Progenitor cell of endocrine pancreas (in vitro differentiated cells): ENCODE data around the gene C1orf174. TPM values are rescaled to one million over a fixed set of nuclear protein-coding genes. Genes with fewer than 3 reads are reported as not detected.

Source experiments
- DNase-seq: peaks from one replicate; pipeline ENCODE4 v3.0.0; 2021; ENCODE audit warnings: low spot score; ENCODE audit not compliant: unreplicated experiment
- H3K27ac Mint-ChIP-seq: 2 replicates; pipeline ENCODE4 v1.8.0; 2021; ENCODE audit warnings: mild to moderate bottlenecking, moderate library complexity, mixed read lengths
- H3K27me3 Mint-ChIP-seq: 2 replicates; pipeline ENCODE4 v1.8.0; 2021; ENCODE audit warnings: mixed read lengths
- H3K36me3 Mint-ChIP-seq: 2 replicates; pipeline ENCODE4 v1.8.0; 2022; ENCODE audit warnings: mixed read lengths; ENCODE audit not compliant: insufficient read depth
- H3K4me1 Mint-ChIP-seq: 2 replicates; pipeline ENCODE4 v1.8.0; 2021; ENCODE audit warnings: low read depth, mixed read lengths
- H3K4me3 Mint-ChIP-seq: 2 replicates; pipeline ENCODE4 v1.8.0; 2021; ENCODE audit warnings: low read depth, mild to moderate bottlenecking, moderate library complexity, mixed read lengths
- H3K9me3 Mint-ChIP-seq: 2 replicates; pipeline ENCODE4 v1.8.0; 2021; ENCODE audit warnings: low read depth, mixed read lengths
- total RNA-seq: library from RNA; stranded (reverse); gene quantifications from 2 replicates; pipeline ENCODE4 v1.2.1, GENCODE V29; 2021
- TF ChIP-seq, protein P1 (sequence below): fragments of 200-600 bp; sonication (generic); IDR thresholded peaks from one replicate; pipeline ENCODE4 v1.5.0; 2021; ENCODE audit warnings: antibody characterized with exemption, mild to moderate bottlenecking; ENCODE audit not compliant: unreplicated experiment

The C1orf174 gene
- total RNA-seq, 1 donor from 2014 or later: 26.9 TPM

DNA sequence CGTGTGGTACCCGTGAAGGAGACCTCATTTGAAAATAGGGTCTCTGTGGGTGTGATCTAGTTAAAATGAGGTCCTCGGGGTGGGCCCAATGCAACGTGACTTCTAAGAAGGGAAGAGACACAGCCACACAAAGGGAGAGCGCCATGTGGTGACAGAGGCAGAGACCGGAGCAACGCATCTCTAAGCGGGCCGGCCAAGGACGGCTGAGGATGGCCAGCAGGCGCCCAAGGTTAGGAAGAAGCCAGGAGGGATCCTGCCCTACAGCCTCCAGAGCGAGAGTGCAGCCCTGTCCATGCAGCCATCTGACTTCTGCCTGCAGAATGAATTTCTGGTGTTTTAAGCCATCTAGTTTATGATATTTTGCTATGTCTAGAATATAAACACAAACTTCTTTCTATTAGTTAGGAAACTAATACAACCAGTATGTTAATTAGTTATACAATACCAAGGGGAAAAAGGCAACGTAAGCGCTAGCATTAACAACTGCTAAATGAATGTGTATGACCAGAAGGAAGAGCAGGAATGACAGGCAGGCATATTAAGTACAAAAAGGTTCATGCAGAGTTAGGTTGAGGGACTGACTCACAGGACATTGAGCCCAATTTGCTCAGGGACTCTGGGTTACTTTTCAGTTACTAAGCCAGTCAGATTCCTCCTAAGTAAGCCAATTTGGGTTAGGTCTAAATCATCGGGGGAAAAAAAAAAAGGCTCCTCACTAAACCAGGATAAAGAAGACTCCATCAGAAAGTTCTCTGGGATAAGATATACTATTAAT, 47.2 kb downstream of the C1orf174 start:
- Mint-ChIP-seq H3K27ac (no peak overlapping the region), H3K4me3 (no peak overlapping the region), H3K9me3 (no peaks in the 10 kb centered on the region), H3K36me3 (peaks cover 6% of the 10 kb centered on the region), H3K4me1 (peaks cover 9% of the 10 kb centered on the region), H3K27me3 (no peaks in the 10 kb centered on the region)
- no peak for DNase-seq
- TF ChIP-seq, protein P1, sequence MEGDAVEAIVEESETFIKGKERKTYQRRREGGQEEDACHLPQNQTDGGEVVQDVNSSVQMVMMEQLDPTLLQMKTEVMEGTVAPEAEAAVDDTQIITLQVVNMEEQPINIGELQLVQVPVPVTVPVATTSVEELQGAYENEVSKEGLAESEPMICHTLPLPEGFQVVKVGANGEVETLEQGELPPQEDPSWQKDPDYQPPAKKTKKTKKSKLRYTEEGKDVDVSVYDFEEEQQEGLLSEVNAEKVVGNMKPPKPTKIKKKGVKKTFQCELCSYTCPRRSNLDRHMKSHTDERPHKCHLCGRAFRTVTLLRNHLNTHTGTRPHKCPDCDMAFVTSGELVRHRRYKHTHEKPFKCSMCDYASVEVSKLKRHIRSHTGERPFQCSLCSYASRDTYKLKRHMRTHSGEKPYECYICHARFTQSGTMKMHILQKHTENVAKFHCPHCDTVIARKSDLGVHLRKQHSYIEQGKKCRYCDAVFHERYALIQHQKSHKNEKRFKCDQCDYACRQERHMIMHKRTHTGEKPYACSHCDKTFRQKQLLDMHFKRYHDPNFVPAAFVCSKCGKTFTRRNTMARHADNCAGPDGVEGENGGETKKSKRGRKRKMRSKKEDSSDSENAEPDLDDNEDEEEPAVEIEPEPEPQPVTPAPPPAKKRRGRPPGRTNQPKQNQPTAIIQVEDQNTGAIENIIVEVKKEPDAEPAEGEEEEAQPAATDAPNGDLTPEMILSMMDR: no peak

DNA sequence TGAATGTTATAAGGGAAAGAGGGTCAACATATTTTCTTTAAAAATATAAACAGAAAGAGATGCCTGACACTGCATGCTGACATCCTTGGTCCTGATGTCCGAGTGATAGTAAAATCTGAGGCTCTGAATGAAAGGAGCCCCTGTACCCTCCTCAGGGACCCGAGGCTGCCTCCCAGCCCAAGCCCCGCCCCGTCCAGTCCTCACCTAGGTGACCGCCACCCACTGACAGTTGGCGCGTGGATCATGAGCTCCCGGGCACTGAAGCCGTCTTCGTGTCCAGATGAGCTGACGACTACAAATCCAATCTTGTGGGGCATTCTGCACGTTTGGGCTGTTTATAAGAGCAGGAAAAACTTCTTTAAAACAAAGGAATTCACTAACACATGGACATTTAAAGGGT, 48.0 kb downstream of the C1orf174 start:
- TF ChIP-seq, protein P1: no peak
- Mint-ChIP-seq H3K27ac (no peak overlapping the region), H3K27me3 (no peaks in the 10 kb centered on the region), H3K4me3 (no peak overlapping the region), H3K4me1 (peaks cover 7% of the 10 kb centered on the region), H3K36me3 (peaks cover 7% of the 10 kb centered on the region), H3K9me3 (no peaks in the 10 kb centered on the region)
- no peak for DNase-seq

DNA sequence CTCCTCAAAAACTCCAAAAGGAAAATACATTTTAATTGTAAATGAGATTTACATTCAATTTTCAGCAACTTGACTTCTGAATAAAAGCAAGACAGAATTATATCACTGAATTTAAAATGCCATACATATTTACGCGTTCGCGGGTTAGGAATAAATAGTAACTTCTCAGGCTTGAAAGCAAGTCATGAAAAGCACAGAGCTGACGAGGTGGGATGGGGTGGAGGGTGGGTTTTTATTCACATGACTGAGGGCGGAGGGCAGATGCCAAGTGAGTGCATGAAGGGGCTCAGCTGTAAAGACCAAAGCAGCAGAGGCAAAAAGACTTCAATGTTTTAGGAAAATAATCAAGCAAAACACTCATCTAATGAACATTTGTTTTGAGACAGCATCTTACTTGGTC, 48.8 kb downstream of the C1orf174 start:
- no peaks in the 10 kb centered on the region for H3K27me3 Mint-ChIP-seq
- TF ChIP-seq, protein P1: no peak
- no peak for DNase-seq
- H3K27ac Mint-ChIP-seq: no peak overlapping the region
- H3K36me3 Mint-ChIP-seq: peaks cover 11% of the 10 kb centered on the region
- no peaks in the 10 kb centered on the region for H3K9me3 Mint-ChIP-seq
- peaks cover 8% of the 10 kb centered on the region for H3K4me1 Mint-ChIP-seq
- no peak overlapping the region for H3K4me3 Mint-ChIP-seq

DNA sequence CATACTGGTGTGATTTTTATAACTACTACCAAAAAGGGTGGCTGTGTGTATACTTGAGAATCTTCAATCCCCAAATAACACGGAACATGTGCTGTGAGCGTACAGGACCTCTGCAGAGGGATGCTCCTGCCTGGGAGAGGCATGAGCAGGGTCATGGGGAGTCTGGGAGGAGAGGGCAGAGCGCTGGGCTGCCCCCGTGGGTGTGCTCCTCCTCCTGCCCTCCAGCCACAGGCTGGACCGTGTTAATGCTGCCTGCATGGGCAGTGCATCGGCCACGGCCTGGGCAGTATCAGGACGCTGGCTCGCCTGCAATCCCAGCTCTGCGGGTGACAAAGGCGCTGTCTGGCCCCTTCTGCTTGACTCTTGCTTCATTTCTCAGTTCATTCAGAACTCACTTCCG, 49.2 kb downstream of the C1orf174 start:
- H3K27me3 Mint-ChIP-seq: no peaks in the 10 kb centered on the region
- no peaks in the 10 kb centered on the region for H3K9me3 Mint-ChIP-seq
- no peak overlapping the region for H3K27ac Mint-ChIP-seq
- H3K4me3 Mint-ChIP-seq: no peak overlapping the region
- peaks cover 11% of the 10 kb centered on the region for H3K36me3 Mint-ChIP-seq
- no peak for DNase-seq
- H3K4me1 Mint-ChIP-seq: peaks cover 3% of the 10 kb centered on the region
- TF ChIP-seq, protein P1: no peak

DNA sequence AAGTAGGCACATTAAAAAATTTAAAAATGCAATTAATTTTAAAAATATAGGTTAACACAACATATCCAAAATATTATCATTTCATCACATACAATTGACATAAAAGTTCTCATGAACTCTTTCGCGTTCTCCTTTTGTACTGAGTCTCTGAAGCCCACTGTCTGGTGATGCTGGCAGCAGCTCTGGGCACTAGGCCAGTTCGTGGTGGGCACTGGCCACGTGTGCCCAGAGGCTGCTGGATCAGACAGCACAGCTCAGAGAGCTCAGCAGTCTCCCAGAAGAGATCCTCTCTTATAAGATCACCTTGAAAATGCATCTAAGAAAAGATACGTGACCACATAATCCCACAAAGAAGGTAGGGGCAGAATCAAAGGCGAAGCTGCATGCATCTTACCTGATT, 53.0 kb downstream of the C1orf174 start:
- Mint-ChIP-seq H3K9me3 (no peaks in the 10 kb centered on the region), H3K4me1 (peaks cover 2% of the 10 kb centered on the region), H3K36me3 (peaks cover 16% of the 10 kb centered on the region), H3K4me3 (no peak overlapping the region), H3K27ac (no peak overlapping the region), H3K27me3 (no peaks in the 10 kb centered on the region)
- TF ChIP-seq, protein P1: no peak
- DNase-seq: no peak
